SK-N-SH (cell line): ENCODE results near the gene RNF25. TPM values are rescaled to one million over a fixed set of nuclear protein-coding genes. Genes with fewer than 3 reads are reported as not detected.
A peak's percentile ranks its signal among the peaks of the same experiment; 100 is the strongest.

Experiments used
- CTCF ChIA-PET: fragments of 300-600, 350-600 bp; formaldehyde crosslinking; extraction: SDS; loops from one replicate; lab custom pipeline; 2021; lab: Yijun Ruan, JAX
- POLR2A ChIA-PET: fragments of 350-600 bp; sonication (Branson Sonifier 250); formaldehyde crosslinking; extraction: SDS; loops from one replicate; lab custom pipeline; 2020; ENCODE audit warnings: antibody characterized with exemption, inconsistent platforms; lab: Yijun Ruan, JAX
- DNase-seq: peaks from one replicate; pipeline ENCODE4 v3.0.0; 2012
- H2AFZ ChIP-seq: fragments of 200-600 bp; sonication (generic); 2 replicates; pipeline ENCODE4 v1.8.1; 2016; ENCODE audit warnings: antibody characterized with exemption, mild to moderate bottlenecking, low read depth
- H3F3A ChIP-seq: fragments of 200-600 bp; sonication (generic); replicated peaks from 2 replicates; pipeline ENCODE3; 2016; ENCODE audit warnings: antibody characterized with exemption, mild to moderate bottlenecking; ENCODE audit not compliant: insufficient read depth
- H3K27ac ChIP-seq, 2 experiments: fragments of 200-500 bp in 1 of 2; fragments of 200-600 bp in 1 of 2; sonication (Bioruptor generic) in 1 of 2; sonication (generic), shearing (Covaris generic) in 1 of 2; 2 replicates each; pipeline versions ENCODE4 v1.5.1 to v1.6.1; 2014 to 2016; ENCODE audit warnings: low read depth in 2 of 2, inconsistent platforms in 1 of 2, low read length in 1 of 2, mild to moderate bottlenecking in 1 of 2, mixed read lengths in 1 of 2
- H3K27me3 ChIP-seq: fragments of 200-600 bp; sonication (generic), shearing (Covaris generic); 2 replicates; pipeline ENCODE4 v1.6.1; 2016; ENCODE audit warnings: mixed run types; ENCODE audit not compliant: insufficient read depth
- H3K36me3 ChIP-seq, 2 experiments: fragments of 200-500 bp in 1 of 2; fragments of 200-600 bp in 1 of 2; sonication (Bioruptor generic) in 1 of 2; sonication (generic) in 1 of 2; replicated peaks in 1 of 2; 2 replicates each; pipeline versions ENCODE3 to v1.5.1; 2014 to 2016; ENCODE audit warnings: low read length in 1 of 2, mild to moderate bottlenecking in 1 of 2; ENCODE audit not compliant: insufficient read depth in 2 of 2, control insufficient read depth in 1 of 2
- H3K4me1 ChIP-seq, 2 experiments: fragments of 200-500 bp in 1 of 2; fragments of 200-600 bp in 1 of 2; sonication (Bioruptor generic) in 1 of 2; sonication (generic), shearing (Covaris generic) in 1 of 2; 2 replicates each; pipeline versions ENCODE4 v1.5.1 to v1.6.1; 2014 to 2016; ENCODE audit warnings: low read depth in 1 of 2, low read length in 1 of 2, mixed run types in 1 of 2; ENCODE audit not compliant: insufficient read depth in 2 of 2, control insufficient read depth in 1 of 2
- H3K4me2 ChIP-seq: fragments of 200-600 bp; sonication (generic), shearing (Covaris generic); 2 replicates; pipeline ENCODE4 v1.6.1; 2017; ENCODE audit warnings: mixed run types
- H3K4me3 ChIP-seq, 2 experiments: fragments of 200-500 bp in 1 of 2; fragments of 200-600 bp in 1 of 2; sonication (Bioruptor generic) in 1 of 2; sonication (generic), shearing (Covaris generic) in 1 of 2; 2 replicates each; pipeline versions ENCODE4 v1.5.1 to v1.8.1; 2014 to 2016; ENCODE audit warnings: low read depth in 2 of 2, inconsistent platforms in 1 of 2, low read length in 1 of 2, mild to moderate bottlenecking in 1 of 2, mixed read lengths in 1 of 2, moderate library complexity in 1 of 2
- H3K79me2 ChIP-seq: fragments of 200-600 bp; sonication (generic); 2 replicates; pipeline ENCODE4 v1.8.1; 2017; ENCODE audit warnings: mild to moderate bottlenecking; ENCODE audit not compliant: insufficient read depth
- H3K9ac ChIP-seq: fragments of 200-600 bp; sonication (generic); 2 replicates; pipeline ENCODE4 v1.6.1; 2017; ENCODE audit warnings: mixed run types
- H3K9me2 ChIP-seq: fragments of 200-600 bp; sonication (generic); 2 replicates; pipeline ENCODE4 v1.6.1; 2017; ENCODE audit warnings: mixed run types
- H3K9me3 ChIP-seq: fragments of 200-600 bp; sonication (generic); 2 replicates; pipeline ENCODE4 v1.6.1; 2017; ENCODE audit warnings: mixed run types, mild to moderate bottlenecking, moderate library complexity
- H4K20me1 ChIP-seq: fragments of 200-600 bp; sonication (generic); 2 replicates; pipeline ENCODE4 v1.6.1; 2017; ENCODE audit warnings: mild to moderate bottlenecking, mixed run types; ENCODE audit not compliant: insufficient read depth
- ELF1 ChIP-seq: IDR thresholded peaks from 2 replicates; pipeline ENCODE4 v1.4.0; 2012
- EP300 ChIP-seq, 2 experiments: IDR thresholded peaks; 2 replicates each; pipeline versions ENCODE4 v1.4.0 to v1.6.1; 2012; ENCODE audit warnings: borderline replicate concordance in 1 of 2, low read depth in 1 of 2, low read length in 1 of 2
- EZH2phosphoT487 ChIP-seq: fragments of 200-600 bp; sonication (generic); IDR thresholded peaks from 2 replicates; pipeline ENCODE4 v1.6.1; 2017; ENCODE audit warnings: low read depth, mixed run types, mild to moderate bottlenecking, antibody characterized with exemption, moderate library complexity, borderline replicate concordance
- MXI1 ChIP-seq: IDR thresholded peaks from 2 replicates; pipeline ENCODE4 v1.6.1; 2012; ENCODE audit warnings: mild to moderate bottlenecking, low read depth, low read length, improper control_type of control experiment
- RAD21 ChIP-seq: IDR thresholded peaks from 2 replicates; pipeline ENCODE4 v1.6.1; 2012; ENCODE audit warnings: mild to moderate bottlenecking, low read length
- RXRA ChIP-seq: IDR thresholded peaks from 2 replicates; pipeline ENCODE4 v1.4.0; 2012; ENCODE audit warnings: low read depth, mild to moderate bottlenecking, borderline replicate concordance
- SMC3 ChIP-seq: IDR thresholded peaks from 2 replicates; pipeline ENCODE4 v1.6.1; 2012; ENCODE audit warnings: low read depth, low read length, improper control_type of control experiment
- WGBS: methylation state at CpG from one replicate; pipeline ENCODE4 v1.1.6; 2017; ENCODE audit warnings: low lambda C conversion rate; 5-methylcytosine and 5-hydroxymethylcytosine counted together
- polyA plus RNA-seq, 3 experiments: library from polyadenylated mRNA; depleted of rRNA; stranded (reverse); fragments of >200 nt; gene quantifications; 2 replicates each; pipeline ENCODE4 v1.2.3, GENCODE V29; 2012
- TF ChIP-seq, protein P1 (sequence below): fragments of 150-350 bp; IDR thresholded peaks from 2 replicates; pipeline ENCODE4 v1.6.1; 2017; ENCODE audit warnings: antibody characterized with exemption, low read length, low read depth, borderline replicate concordance
- TF ChIP-seq, protein P2 (sequence below): fragments of 200-600 bp; sonication (generic); IDR thresholded peaks from 2 replicates; pipeline ENCODE4 v1.6.1; 2017; ENCODE audit warnings: antibody characterized with exemption, mild to moderate bottlenecking, moderate library complexity

The RNF25 gene
- polyA plus RNA-seq, 1 of the 3 experiments (the other 2 are of a cell fraction), result 72.2 TPM

DNA sequence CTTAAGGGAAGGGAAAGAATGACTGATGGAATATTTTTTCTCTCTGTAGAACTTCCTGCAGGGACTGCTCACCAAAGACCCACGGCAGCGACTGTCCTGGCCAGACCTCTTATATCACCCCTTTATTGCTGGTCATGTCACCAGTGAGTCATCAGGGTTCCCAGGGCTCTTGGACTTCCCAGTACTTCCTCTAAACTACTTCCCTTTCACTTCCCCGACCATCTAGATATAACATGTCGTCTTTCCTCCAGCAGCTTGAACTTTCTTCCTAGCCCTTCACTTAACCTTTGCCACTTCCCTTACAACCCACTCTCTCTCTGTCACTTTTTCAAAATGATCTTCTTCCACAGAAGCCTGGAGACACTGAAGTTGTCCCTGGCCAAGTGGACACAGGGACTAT, 7.3 kb upstream of the RNF25 start:
- no peaks in the 10 kb centered on the region for H3K9me3 ChIP-seq
- POLR2A ChIA-PET, result no interaction called here
- TF ChIP-seq, protein P1, sequence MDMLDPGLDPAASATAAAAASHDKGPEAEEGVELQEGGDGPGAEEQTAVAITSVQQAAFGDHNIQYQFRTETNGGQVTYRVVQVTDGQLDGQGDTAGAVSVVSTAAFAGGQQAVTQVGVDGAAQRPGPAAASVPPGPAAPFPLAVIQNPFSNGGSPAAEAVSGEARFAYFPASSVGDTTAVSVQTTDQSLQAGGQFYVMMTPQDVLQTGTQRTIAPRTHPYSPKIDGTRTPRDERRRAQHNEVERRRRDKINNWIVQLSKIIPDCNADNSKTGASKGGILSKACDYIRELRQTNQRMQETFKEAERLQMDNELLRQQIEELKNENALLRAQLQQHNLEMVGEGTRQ, result no peak
- no peak for TF ChIP-seq RXRA
- no peak for TF ChIP-seq EP300 (IDR thresholded peaks at IDR 0.05; ENCODE audit: borderline replicate concordance in 1 of 2, low read depth in 1 of 2, low read length in 1 of 2)
- no peak for TF ChIP-seq EZH2phosphoT487
- no peaks in the 10 kb centered on the region for H3K4me1 ChIP-seq
- 80% methylated on average over 4 of the region's 4 CpGs for WGBS
- H3K36me3 ChIP-seq, result peaks cover 41 to 50% of the 10 kb centered on the region in 2 experiments
- H4K20me1 ChIP-seq, result no peaks in the 10 kb centered on the region
- no peak for DNase-seq
- no peak overlapping the region for H3K4me3 ChIP-seq
- no peaks in the 10 kb centered on the region for H3K79me2 ChIP-seq
- peaks cover 12% of the 10 kb centered on the region for H3F3A ChIP-seq
- H3K27ac ChIP-seq, result no peak overlapping the region
- no peak overlapping the region for H2AFZ ChIP-seq
- CTCF ChIA-PET, result interaction anchor here (1.3 kb wide), 1 partner anchor 32 kb away, joined by 4 read pairs; the partner anchor contains the start of gene TTLL4
- no peaks in the 10 kb centered on the region for H3K9me2 ChIP-seq
- H3K4me2 ChIP-seq, result no peak overlapping the region
- H3K27me3 ChIP-seq, result no peaks in the 10 kb centered on the region
- H3K9ac ChIP-seq, result no peak overlapping the region

DNA sequence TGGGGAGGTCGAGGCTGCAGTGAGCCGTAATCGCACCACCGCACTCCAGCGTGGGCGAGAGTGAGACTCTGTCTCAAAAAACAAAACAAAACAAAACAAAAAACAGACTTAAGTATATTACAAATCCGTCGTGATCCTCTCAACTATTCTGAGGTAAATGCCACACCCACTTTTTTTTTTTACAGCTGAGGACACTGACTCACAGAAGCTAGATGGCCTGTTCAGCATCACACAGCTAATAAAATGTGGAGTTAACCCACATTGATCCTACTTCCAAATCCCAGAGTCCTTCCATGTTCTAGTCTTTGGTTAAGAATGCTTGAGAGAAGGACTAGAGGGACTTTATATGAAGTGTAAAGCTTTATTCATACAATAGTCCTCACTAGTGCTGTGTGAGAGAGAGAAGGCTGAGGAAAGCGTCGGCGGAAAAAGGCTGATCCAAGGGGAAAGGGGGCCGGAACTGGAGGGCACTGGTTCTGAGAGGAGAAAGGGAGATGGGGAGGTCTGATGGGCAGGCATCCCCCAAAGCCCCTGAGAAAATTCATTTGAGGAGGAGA, 627 bp downstream of the RNF25 start:
- peak overlapping the region; percentile 76 to 94 for H3K27ac ChIP-seq
- peaks cover 33% of the 10 kb centered on the region for H3K79me2 ChIP-seq
- H3K27me3 ChIP-seq, result no peaks in the 10 kb centered on the region
- peaks cover 36 to 48% of the 10 kb centered on the region in 2 experiments for H3K36me3 ChIP-seq
- 22% methylated on average over 12 of the region's 12 CpGs for WGBS
- no peak for TF ChIP-seq ELF1
- TF ChIP-seq, protein P2, sequence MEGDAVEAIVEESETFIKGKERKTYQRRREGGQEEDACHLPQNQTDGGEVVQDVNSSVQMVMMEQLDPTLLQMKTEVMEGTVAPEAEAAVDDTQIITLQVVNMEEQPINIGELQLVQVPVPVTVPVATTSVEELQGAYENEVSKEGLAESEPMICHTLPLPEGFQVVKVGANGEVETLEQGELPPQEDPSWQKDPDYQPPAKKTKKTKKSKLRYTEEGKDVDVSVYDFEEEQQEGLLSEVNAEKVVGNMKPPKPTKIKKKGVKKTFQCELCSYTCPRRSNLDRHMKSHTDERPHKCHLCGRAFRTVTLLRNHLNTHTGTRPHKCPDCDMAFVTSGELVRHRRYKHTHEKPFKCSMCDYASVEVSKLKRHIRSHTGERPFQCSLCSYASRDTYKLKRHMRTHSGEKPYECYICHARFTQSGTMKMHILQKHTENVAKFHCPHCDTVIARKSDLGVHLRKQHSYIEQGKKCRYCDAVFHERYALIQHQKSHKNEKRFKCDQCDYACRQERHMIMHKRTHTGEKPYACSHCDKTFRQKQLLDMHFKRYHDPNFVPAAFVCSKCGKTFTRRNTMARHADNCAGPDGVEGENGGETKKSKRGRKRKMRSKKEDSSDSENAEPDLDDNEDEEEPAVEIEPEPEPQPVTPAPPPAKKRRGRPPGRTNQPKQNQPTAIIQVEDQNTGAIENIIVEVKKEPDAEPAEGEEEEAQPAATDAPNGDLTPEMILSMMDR, result no peak
- TF ChIP-seq, protein P1, result no peak
- TF ChIP-seq MXI1, result no peak
- TF ChIP-seq RAD21, result no peak
- TF ChIP-seq SMC3, result no peak
- DNase-seq, result no peak
- no peaks in the 10 kb centered on the region for H3K9me3 ChIP-seq
- no peaks in the 10 kb centered on the region; the same call in 1 of the 2 replicates for H4K20me1 ChIP-seq
- H3K4me1 ChIP-seq, result peaks cover 8 to 11% of the 10 kb centered on the region in 2 experiments; a peak in 3 of 4 replicates
- H3K4me3 ChIP-seq, result peak overlapping the region; percentile 94 to 97
- peak overlapping the region; percentile 94 for H3K4me2 ChIP-seq
- POLR2A ChIA-PET, result interaction anchor here (1.1 to 2.5 kb wide), 4 partner anchors 10 to 63 kb away, joined by 3 to 28 read pairs (median 6); partner anchors contain the start of genes BCS1L, PLCD4 and ZNF142
- H3K9ac ChIP-seq, result peak overlapping the region; percentile 87
- H3F3A ChIP-seq, result peaks cover 11% of the 10 kb centered on the region
- peak overlapping the region; percentile 94; the same call in 1 of the 2 replicates for H2AFZ ChIP-seq
- no peaks in the 10 kb centered on the region for H3K9me2 ChIP-seq
- CTCF ChIA-PET, result interaction anchor here (1.0 to 6.5 kb wide), 6 partner anchors 11 to 205 kb away, joined by 3 to 36 read pairs (median 8); partner anchors contain the start of genes BCS1L, TTLL4 and ZNF142
